GM11168 (cell line): Measurements from ENCODE around the gene DNLZ.

Experiments used
- in situ Hi-C: fragments of 300-500 bp; cut with MboI; formaldehyde crosslinking; loops from one replicate; pipeline ENCODE4 v1.12.0; 2022; ENCODE audit warnings: low sequenced_read_pairs; ENCODE audit not compliant: unreplicated experiment

DNLZ gene

DNA sequence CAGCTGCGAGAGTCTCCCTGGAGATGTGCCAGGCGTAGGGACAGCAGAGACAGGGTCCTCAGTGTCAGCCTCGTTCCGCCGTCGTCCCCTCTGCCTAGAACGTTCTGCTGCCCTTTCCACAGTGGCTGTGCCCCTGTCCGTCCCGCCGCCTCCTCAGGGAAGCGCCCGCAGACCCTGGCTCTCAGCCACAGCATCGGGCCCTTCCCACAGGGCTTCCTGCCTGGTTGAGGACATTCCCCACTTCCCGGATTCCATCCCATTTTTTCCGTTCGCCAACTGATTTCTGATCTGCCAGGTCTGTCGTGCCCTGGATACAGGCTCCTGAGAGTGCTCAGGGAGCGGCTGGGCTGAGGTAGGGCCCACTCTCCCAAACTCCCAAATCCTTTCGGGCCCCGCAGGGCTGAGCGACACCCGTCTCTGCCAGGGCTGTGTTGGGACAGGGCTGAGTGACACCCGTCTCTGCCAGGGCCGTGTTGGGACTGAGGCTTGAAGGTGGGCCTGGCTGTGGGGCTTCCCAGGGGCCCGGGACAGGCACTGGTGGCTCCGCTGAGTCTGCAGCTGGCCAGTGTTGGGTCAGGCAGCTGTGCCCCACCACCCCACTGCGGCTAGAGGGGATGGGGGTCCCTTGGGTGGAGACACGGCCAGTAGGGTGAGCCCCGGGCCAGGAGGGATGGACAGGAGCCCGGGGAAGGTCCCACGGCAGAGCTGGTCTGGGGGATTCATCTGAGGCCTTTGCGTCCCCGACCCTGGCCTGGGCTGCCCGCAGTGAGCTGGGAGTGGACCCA is 15.9 kb downstream of the DNLZ start:
- in situ Hi-C loops, result no loop called here

DNA sequence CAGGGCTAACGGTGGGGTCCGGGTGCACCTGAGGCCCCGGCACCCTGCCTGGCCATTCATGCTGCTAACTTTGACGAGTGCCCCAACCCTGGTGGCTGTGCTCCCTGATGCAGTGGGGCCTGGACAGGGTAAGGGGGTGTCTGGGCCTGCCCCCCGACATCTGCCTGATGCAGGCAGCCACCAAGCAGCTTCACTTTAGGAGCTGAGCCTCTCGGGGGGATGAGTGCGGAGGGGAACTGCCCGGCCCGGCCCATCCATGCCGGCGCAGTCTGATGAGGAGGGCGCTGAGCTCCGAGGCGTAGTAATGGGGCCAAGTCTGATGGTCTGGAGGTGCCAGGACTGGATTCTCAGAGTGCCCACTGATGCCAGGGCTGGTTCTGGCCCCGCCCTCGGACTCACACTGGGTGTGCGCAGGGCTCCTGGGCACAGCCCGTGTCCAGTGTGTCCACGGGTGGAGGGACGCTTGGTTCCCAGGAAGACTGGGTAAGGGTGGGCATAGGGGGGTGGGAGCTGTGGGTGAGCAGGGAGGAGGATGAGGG is 16.5 kb downstream of the DNLZ start:
- in situ Hi-C loops, result no loop called here

DNA sequence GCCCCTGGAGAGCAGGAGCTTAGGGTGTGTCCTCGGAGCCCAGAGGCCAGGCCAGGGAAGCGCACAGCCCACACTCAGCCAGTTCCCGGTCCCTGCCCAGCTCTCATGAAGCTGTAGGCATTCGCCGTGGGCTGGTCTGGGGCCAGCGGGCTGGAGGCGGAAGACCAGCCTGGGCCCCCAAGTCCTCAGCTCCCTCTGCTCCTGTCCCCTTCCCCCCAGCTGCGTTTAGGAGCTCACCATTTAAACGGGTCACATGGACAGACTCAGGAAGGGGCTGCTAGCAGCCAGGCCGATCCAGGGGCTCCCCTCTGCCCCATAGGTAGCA is 17.4 kb downstream of the DNLZ start:
- in situ Hi-C loops, result no loop called here

DNA sequence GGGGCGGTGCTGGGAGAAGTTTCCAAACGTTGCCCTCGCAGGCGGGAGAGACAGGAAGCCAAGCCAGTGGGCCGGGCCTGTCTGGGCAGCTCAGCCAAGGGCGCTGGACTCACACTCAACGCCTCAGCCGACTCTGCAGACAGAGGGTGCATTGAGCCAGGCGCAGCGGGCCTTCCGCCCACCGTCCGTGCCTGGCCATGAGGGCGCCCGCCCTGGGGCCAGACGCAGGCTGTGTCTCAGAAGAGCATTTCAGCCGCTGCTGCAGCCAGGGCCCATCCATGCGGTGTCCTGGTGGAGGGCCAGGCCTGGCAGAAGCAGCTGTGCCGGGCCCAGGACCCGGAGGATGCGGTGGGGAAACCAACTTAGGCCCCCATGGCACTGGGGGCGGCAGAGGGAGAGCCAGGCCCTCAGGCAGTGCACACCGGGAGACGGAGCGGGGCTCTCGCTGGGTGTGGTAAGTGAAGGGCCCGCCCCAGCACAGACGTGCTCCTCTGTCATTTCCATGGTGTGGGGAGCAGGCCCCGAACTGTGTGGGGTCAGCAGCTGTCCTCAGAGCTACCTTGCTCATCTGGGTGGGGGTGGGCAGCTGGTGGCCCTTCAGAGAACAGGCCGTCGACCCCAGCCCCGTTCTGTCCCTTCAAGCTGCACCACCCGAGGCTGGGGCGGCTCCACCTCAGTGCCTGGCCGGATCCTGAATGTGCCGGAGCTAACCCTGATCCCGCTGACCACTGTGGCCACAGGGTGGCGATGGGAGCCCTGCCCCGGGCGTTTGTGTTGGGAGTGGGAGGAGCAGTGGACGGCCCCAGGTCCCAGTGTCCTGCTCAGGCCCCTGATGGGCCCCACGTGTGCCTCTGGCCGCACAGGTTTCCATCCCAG is 18.0 kb downstream of the DNLZ start:
- in situ Hi-C loops, result no loop called here

DNA sequence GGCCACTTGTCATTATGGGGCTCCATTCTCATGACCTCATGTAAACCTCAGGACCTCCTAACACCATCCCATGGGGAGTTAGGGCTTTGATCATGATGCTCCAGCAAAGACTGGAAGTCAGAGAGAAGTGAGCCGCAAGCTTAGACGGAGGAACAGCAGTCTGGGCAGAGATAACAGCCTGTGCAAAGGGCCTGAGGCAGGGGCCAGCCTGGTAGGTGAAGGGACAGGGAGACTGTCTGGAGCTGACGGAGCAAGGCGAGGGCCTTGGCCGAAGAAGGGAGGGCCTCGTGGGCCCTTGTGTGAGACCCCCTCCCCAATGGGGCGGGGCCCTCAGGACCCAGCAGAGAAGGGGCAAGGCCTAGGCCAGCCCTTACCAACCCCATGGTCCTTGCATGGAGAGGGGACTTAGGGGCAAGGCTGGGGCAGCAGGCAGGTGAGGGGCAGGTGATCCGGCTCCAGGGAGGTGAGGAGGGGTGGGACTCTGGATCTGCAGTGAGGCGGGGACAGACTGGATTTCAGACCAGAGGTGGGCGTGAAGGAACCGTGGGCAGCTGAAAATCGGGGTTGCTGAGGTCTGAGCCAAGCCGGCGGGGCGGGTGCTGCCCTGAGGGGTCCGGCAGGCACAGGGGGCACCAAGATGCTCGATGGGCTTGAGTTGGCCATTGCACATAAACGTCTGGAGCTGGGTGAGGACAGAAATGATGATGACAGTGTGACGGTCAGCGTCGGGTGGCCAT is 18.8 kb downstream of the DNLZ start:
- in situ Hi-C loops, result no loop called here

DNA sequence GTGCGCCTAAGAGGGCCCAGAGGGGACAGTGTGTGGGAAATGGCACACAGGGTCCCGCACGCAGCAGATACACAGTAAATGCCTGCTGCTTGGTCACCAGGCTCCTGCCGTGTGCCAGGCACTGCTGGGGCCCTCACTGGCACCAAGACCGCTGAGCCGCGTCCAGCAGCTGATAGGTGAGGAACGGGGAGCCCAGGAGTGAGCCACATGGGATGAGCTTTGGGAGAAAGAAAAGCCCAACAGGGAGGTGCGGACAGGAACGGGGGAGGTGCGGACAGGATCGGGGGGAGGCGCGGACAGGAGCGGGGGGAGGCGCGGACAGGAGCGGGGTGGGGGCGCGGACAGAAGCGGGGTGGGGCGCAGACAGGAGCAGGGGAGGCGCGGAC is 19.7 kb downstream of the DNLZ start:
- in situ Hi-C loops, result no loop called here

DNA sequence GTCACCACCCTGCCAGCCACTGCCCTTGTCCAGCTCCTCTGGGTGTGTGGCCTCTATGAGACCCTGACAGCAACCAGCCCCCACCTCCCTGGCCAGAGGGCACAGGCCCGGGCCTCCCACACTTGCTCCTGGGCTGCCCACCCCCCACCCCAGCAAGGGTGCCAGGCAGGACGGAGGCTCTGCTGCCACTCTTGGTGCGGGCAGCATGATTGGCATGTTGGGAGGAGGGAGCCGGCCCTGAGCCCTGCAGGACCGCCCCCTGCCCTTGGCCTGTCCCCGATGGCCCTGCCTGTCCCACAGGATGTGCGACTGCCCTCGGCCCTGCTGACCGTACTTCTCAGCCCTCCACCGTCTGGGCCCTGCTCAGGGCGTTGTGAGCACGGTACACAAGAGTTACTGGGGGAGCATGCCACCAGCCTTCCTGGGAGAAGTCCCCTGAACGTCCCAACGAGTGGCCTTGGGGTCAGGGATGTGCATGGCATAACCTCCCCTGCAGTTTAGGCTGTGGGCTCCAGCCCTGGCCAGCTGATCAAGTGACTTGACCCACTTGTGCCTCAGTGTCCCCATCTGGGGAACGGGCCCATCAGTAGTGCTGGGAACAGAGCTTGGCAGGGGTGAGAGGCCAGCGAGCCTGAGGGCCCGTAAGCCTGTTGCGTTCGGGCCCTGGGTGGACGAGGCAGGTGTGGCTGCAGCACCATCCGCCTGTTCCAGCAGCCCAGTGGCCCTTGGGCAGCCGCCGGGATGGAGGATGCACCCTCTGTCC is 20.2 kb downstream of the DNLZ start:
- in situ Hi-C loops, result no loop called here

DNA sequence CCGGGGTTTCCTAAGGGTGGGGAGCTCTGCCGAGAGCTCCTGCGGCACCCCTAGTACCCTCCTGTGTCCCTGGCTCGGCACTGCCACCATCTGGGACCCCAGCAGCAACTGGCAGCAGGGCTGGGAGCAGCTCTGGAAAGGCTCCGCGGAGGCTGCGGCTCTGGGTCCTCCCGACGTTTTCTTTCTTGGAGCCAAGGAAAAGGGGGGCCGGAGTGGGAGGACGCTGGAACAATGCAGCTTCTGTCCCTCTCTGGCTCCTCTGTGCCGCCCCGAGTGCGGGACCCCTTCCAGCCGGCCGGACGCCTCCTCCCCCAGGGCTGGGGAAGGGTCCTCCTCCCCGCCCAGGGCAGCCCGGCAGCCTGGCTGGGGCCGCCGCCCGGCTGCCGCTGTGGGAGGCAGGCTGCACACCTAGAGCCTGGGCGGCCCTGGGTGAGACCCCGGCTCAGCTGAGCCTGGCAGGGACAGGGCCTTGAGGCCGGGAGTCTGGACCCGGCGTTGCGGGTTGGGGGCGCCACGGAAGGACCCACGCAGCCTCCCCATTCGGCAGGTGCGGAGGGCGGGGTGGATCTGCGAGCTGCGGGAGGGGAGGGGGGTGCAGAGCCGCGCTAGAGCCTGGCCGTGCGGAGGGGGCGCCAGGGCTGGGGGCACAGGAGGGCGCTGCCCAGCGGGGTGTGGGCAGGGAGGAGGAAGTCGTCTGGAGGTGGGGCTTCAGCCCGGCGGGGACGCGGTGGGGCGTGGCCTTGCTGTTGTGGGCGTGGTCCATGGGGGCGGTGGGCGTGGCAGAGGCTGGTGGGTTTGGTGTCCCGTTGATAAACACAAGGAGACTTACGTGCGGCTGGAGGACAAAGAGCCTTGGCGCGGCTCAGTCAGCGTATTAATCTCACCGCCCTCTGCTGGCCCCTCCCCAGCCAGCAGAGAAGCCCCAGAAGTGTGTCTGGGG is 21.1 kb downstream of the DNLZ start:
- in situ Hi-C loops, result no loop called here

DNA sequence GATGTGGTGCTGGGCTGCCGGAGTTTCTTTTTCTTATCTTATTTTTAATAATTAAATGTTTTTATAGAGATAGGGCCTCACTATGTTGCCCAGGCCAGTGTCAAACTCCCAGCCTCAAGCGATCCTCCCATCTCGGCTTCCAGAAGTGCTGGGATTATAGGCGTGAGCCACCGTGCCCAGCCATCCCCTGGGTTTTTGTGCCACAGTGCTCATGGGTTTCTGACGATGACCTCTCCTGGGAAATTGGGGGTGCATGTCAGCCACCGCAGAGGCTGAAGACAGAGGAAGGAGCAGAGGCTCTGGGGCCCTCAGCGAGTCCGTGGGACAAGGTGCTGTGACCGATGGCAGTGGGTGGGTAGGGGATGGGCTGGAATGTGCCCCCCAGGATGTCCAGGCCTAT is 21.8 kb downstream of the DNLZ start:
- in situ Hi-C loops, result no loop called here

DNA sequence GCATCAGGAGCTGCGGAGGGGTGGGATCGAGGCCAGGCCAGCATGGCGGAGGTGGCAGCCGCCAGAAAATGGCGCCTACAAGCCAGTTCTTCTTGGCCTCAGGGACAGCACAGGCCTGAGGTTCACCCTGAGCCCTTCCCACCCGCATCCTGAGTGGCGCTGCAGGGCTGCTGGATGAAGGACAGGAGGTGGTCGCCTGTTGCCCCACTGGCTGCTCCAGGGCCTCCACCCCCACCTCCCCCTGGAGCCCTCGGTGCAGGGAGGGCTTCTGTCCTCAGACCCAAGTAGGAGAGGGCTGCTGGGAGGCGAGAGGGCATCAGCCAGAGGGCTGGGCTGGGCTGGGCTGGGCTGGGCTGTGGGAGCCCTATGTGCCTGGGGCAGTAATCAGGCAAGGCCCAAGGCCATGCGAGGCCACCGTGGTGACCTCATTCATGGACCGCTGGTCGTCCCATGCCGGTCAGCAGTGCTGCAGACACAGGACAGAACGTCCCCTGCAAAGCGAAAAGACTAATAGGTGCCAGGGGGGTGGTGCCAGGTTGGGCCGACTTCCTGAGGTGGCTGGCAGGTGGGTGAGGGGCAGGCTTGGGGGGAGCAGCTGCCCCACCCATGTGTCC is 22.4 kb downstream of the DNLZ start:
- in situ Hi-C loops, result no loop called here

DNA sequence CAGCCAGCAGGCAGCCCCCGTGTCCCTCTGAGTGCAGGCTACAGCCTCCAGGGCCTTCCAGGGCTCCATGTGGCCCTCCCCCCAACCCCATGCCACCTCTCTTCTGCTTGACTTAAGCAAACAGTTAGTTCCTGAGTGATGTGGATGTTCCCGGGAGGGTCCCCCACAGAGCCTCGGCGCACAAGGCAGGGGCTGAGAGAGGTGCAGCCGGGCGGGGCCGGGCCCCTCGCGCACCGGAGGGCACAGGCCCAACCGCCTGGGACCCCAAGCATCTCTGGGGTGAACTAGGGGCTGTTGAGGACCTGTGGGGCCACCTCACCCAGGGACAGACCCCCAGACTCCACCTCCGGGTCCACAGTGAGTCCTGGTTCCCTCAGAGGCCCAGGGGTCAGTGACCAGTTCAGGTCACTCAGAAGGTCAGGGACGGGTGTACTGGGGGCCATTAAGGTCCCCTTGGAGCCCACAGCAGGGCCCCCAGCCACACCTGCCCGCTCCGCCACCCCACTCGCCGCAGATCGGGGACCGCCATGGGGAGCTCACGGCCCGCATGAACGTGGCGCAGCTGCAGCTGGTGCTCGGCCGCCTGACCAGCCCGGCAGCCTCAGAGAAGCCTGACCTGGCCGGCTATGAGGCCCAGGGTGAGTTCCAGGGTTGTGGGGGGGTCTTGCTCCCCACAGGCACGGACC is 23.0 kb downstream of the DNLZ start:
- in situ Hi-C loops, result no loop called here

DNA sequence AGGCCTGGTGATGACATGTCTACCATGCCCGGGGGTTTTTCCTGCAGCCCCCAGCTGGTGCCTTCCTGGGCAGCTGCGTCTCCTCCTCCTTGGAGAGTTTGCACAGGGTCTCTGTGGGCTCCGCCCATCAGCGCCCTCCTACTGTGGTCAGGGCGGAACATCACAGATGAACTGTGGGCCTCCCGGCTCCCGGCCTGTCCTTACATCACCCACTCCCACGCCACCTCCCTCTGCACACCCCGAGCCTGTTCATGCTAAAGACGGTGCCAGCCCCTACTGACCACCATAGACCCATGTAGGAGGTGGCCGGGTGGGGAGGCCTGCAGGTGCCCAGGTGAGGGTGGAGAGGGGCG is 23.6 kb downstream of the DNLZ start:
- in situ Hi-C loops, result no loop called here

DNA sequence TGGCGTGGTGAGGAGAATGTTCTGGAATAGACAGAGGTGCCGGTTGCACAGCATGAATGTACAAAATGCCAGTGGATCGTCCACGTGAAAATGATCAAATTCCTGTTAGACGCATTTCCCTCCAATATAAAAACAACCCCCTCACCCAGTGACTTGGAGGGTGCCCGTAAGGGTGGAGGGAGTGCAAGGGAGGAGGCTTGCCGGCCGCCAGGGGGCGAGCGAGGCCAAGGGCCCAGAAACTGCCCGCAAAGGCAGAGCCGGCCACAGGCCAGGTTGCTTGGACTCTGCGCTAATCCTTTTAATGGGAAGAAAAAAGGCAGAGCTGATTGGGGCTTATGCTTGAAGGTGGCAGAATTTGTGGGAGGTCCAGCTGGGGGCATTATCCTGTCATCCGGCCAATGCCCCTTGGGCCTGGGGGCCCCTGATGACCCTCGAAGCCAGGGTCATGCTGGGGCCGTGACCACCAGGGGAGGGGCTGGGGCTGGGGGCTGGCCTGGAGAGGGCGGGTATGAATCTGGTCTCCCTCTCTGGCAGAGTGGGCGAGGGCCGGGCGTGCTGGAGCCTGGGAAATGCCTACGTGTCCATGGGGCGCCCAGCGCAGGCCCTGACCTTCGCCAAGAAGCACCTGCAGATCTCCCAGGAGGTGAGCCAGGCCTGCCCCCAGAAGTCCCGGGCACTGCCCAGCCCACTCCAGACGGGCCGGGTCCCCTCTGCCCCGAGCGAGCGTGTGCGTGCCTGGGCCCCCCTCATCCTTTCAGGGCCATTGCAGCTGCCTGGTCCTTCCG is 24.2 kb downstream of the DNLZ start:
- in situ Hi-C loops, result no loop called here

DNA sequence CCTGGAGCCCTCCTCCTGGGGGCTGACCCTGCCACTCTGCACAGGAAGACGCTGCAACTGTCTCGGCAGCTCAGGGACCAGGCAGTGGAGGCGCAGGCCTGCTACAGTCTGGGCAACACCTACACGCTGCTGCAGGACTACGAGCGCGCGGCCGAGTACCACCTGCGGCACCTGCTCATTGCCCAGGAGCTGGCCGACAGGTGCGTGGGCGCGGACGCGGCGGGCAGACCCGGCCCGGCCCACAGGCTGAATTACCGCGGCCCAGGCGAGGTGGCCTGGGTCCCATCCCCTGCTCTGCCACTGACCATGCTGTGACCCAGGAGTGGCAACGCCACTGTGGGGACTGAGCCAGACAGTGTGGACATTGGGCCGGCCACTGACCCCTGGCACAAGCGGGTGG is 25.0 kb downstream of the DNLZ start:
- in situ Hi-C loops, result no loop called here

DNA sequence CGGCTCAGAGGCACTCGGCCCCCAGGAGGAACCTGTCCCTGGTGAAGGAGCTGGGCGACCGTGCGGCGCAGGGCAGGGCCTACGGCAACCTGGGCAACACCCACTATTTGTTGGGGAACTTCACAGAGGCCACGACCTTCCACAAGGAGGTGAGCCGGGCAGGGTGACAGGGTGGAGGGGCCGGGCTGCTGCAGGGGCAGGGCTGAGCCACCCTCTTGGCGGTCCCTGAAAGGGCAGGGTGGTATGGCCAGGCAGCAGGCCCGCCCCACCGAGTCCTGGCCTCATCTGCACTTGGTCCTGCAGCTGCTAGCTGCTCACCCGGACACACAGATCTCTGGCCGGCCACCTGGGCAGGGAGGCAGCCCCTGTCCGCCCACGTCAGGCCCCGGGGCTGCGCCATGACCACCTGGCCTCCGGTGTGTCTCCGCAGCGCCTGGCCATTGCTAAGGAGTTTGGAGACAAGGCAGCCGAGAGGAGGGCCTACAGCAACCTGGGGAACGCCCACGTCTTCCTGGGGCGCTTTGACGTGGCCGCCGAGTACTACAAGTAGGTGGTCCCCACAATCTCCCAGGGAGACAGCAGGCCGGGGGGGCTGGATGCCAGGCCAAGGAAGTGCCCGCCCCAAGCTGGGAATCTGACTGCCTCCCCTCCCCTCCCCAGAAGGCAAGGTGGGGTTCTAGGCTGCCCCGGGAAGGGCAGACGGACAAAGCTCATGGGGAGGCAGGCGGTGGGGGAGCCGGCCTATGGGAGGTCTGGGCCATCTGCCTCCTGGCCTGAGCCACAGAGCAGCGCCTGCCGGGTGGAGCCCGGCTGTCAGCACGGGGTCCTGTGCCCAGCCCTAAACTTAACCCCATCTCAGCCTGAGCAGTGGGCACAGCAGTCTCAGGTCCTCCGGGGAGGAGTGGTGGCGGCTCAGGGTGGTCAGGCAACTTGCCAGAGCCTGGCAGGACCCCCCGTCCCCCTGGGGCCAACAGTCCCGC is 25.8 kb downstream of the DNLZ start:
- in situ Hi-C loops, result no loop called here

DNA sequence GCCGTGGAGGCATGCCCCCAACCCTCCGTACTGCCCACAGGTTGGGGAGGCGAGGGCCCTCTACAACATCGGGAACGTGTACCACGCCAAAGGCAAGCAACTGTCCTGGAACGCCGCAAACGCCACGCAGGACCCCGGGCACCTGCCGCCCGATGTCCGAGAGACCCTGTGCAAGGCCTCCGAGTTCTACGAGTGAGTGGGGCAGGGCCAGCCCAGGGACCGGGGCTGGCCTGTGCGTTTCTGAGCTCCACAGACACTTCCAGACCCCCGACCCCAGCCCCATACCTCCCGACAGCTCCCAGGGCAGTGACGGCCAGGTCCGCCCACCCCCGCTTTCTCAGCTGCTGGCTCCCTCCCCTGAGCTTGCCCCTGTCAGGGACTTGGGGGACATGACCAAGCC is 26.7 kb downstream of the DNLZ start:
- in situ Hi-C loops, result no loop called here
